Endothelial cell of umbilical vein (primary cell): Measurements from ENCODE around the gene COLGALT1. TPM values are rescaled to one million over a fixed set of nuclear protein-coding genes. Genes with fewer than 3 reads are reported as not detected.

Source experiments
- BruUV-seq: library from RNA; stranded (reverse); fragments of 400-500 nt; replicated peaks from 2 replicates; lab custom pipeline; 2021; lab: Mats Ljungman, UMichigan
- CTCF ChIA-PET: fragments of 300-600, 350-600 bp; sonication (Branson Sonifier 250); formaldehyde crosslinking; loops from one replicate; lab custom pipeline; 2021; ENCODE audit warnings: antibody characterized with exemption, inconsistent platforms; lab: Charles Lee
- POLR2A ChIA-PET: fragments of 300-600, 350-600 bp; sonication (Branson Sonifier 250); formaldehyde crosslinking; loops from one replicate; lab custom pipeline; 2021; ENCODE audit warnings: antibody characterized with exemption, inconsistent platforms; lab: Charles Lee
- DNase-seq: peaks from one replicate; pipeline ENCODE4 v3.0.0-alpha.2; 2011; ENCODE audit warnings: low read depth, low spot score
- FAIRE-seq: peaks from 2 replicates; lab custom pipeline; 2011; peaks lifted over from hg19 to GRCh38; lab: Jason Lieb, UNC
- H2AFZ ChIP-seq: 2 replicates; pipeline ENCODE4 v1.6.0; 2012; ENCODE audit warnings: low read depth, low read length, control low read depth, inconsistent platforms
- H3K27ac ChIP-seq: 2 replicates; pipeline ENCODE4 v1.5.1; 2011; ENCODE audit warnings: low read depth, mild to moderate bottlenecking, control low read depth, low read length, moderate library complexity; ENCODE audit not compliant: insufficient read depth
- H3K27me3 ChIP-seq, 2 experiments: 2 replicates each; pipeline versions ENCODE4 v1.6.0 to v1.6.1; 2011; ENCODE audit warnings: low read length in 2 of 2, mixed read lengths in 1 of 2; ENCODE audit not compliant: control insufficient read depth in 2 of 2, insufficient read depth in 2 of 2
- H3K36me3 ChIP-seq, 2 experiments: 2 replicates in 1 of 2; 3 replicates in 1 of 2; pipeline ENCODE4 v1.5.1; 2011; ENCODE audit warnings: low read length in 2 of 2, mild to moderate bottlenecking in 1 of 2, moderate library complexity in 1 of 2; ENCODE audit not compliant: control insufficient read depth in 2 of 2, insufficient read depth in 2 of 2; ENCODE audit errors: extremely low read depth in 1 of 2
- H3K4me1 ChIP-seq: 3 replicates; pipeline ENCODE4 v1.5.1; 2011; ENCODE audit warnings: mild to moderate bottlenecking, low read length; ENCODE audit not compliant: control insufficient read depth, insufficient read depth; ENCODE audit errors: extremely low read depth
- H3K4me2 ChIP-seq: 2 replicates; pipeline ENCODE4 v1.6.1; 2011; ENCODE audit warnings: low read length, control low read depth, mixed read lengths; ENCODE audit not compliant: insufficient read depth
- H3K4me3 ChIP-seq, 3 experiments: fragments of 200-600 bp in 1 of 3; sonication (generic), shearing (Covaris generic) in 1 of 3; replicated peaks in 1 of 3; 2 replicates each; pipeline ENCODE4 v1.5.1; 2011 to 2016; ENCODE audit warnings: control low read depth in 3 of 3, low read length in 3 of 3, mild to moderate bottlenecking in 2 of 3, inconsistent platforms in 1 of 3, low read depth in 1 of 3, moderate library complexity in 1 of 3; ENCODE audit not compliant: insufficient read depth in 1 of 3
- H3K79me2 ChIP-seq: 2 replicates; pipeline ENCODE4 v1.6.0; 2012; ENCODE audit warnings: low read length, inconsistent platforms; ENCODE audit not compliant: control insufficient read depth, insufficient read depth
- H3K9ac ChIP-seq: replicated peaks from 2 replicates; pipeline ENCODE3; 2011; ENCODE audit warnings: low read length, control low read depth; ENCODE audit not compliant: insufficient read depth; ENCODE audit errors: extremely low read depth
- H3K9me1 ChIP-seq: replicated peaks from 3 replicates; pipeline ENCODE4 v1.6.0; 2011; ENCODE audit warnings: mild to moderate bottlenecking, low read length; ENCODE audit not compliant: control insufficient read depth, insufficient read depth; ENCODE audit errors: extremely low read depth
- H3K9me3 ChIP-seq: replicated peaks from 2 replicates; pipeline ENCODE4 v1.5.1; 2012; ENCODE audit warnings: low read length, inconsistent platforms; ENCODE audit not compliant: control insufficient read depth, insufficient read depth
- H4K20me1 ChIP-seq: replicated peaks from 2 replicates; pipeline ENCODE3; 2011; ENCODE audit warnings: mild to moderate bottlenecking, low read length; ENCODE audit not compliant: control insufficient read depth, insufficient read depth; ENCODE audit errors: extremely low read depth
- EZH2 ChIP-seq: IDR thresholded peaks from 2 replicates; pipeline ENCODE4 v1.6.1; 2012; ENCODE audit warnings: borderline replicate concordance, low read depth, mild to moderate bottlenecking, moderate library complexity, low read length, inconsistent platforms; ENCODE audit not compliant: severe bottlenecking
- FOS ChIP-seq: IDR thresholded peaks from 2 replicates; pipeline ENCODE4 v1.6.1; 2011; ENCODE audit warnings: mild to moderate bottlenecking, low read length, moderate library complexity, borderline replicate concordance; ENCODE audit not compliant: insufficient read depth
- GATA2 ChIP-seq: IDR thresholded peaks from 2 replicates; pipeline ENCODE4 v1.7.0; 2011; ENCODE audit warnings: low read depth, mild to moderate bottlenecking, moderate library complexity, mixed read lengths, low read length; ENCODE audit not compliant: insufficient read length, insufficient read depth
- JUN ChIP-seq: IDR thresholded peaks from 2 replicates; pipeline ENCODE4 v1.6.1; 2011; ENCODE audit warnings: borderline replicate concordance, low read depth; ENCODE audit not compliant: insufficient read length, insufficient read depth
- MAX ChIP-seq: IDR thresholded peaks from 2 replicates; pipeline ENCODE4 v1.6.1; 2011; ENCODE audit not compliant: insufficient read depth, insufficient read length
- MYC ChIP-seq: IDR thresholded peaks from one replicate; pipeline ENCODE4 v1.6.1; 2011; ENCODE audit warnings: mild to moderate bottlenecking, low read depth, low read length
- POLR2A ChIP-seq: IDR thresholded peaks from 2 replicates; pipeline ENCODE4 v1.6.1; 2012; ENCODE audit warnings: low read depth, mild to moderate bottlenecking, control low read depth, low read length
- POLR2AphosphoS5 ChIP-seq: IDR thresholded peaks from 2 replicates; pipeline ENCODE4 v1.6.1; 2012; ENCODE audit warnings: low read depth, mild to moderate bottlenecking, control low read depth, low read length, moderate library complexity; ENCODE audit not compliant: insufficient read depth
- dilution Hi-C: fragments of 300-500 bp; cut with MboI; formaldehyde crosslinking; loops from one replicate; pipeline ENCODE4 v1.15.0; 2019; ENCODE audit warnings: low sequenced_read_pairs; ENCODE audit not compliant: extremely low pct_ligation_motif_present
- intact Hi-C: fragments of 100-400 bp; cut with micrococcal nuclease; formaldehyde crosslinking; loops from one replicate; pipeline ENCODE4 v1.10.0; 2022
- polyA plus RNA-seq, 4 experiments: library from polyadenylated mRNA; depleted of rRNA in 3 of 4; stranded (reverse) in 3 of 4; unstranded in 1 of 4; fragments of >200 nt; gene quantifications; 2 replicates each; pipeline versions ENCODE4 v1.2.1 to v1.2.3, GENCODE V29; 2011 to 2012; ENCODE audit warnings: missing spikeins in 1 of 4
- total RNA-seq: library from RNA; stranded (reverse); gene quantifications from 2 replicates; pipeline ENCODE4 v1.2.3, GENCODE V29; 2021
- TF ChIP-seq, protein P1 (sequence below), 2 donors: IDR thresholded peaks; 1 replicate in 1 of 2; 2 replicates in 1 of 2; pipeline ENCODE4 v1.5.1; 2011; ENCODE audit warnings: low read length in 2 of 2, mild to moderate bottlenecking in 2 of 2, moderate library complexity in 2 of 2, control low read depth in 1 of 2, inconsistent platforms in 1 of 2, low read depth in 1 of 2; ENCODE audit not compliant: insufficient read depth in 1 of 2; ENCODE audit errors: extremely low read depth in 1 of 2

COLGALT1 gene
- total and polyA plus RNA-seq, 2 donors (not counting 3 experiments of a cell fraction or from before 2014, with no cell fraction given) = 263 to 355 TPM

DNA sequence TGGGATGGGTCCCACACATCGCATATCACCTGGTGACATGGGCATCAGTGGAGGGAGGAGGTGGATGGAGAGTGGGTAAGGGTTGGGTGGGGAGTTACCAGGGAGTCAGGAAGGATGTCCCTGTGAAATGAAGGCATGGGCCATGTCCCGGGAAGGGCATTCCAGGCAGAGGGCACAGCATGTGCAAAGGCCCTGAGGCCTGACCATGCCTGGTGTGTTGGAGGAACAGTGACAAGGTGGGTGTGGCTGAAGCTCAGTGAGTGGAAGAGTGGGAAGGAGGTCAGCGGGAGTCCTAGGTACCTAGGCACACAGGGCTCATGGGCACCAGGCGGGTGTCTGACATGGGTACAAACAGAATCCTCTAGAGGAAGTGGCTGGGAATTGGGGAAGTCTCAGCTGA lies 11.0 kb upstream of the COLGALT1 start:
- Histone ChIP-seq H3K79me2 (no peaks in the 10 kb centered on the region), H3K4me3 (no peak overlapping the region), H3K9me3 (no peaks in the 10 kb centered on the region), H3K9ac (no peak overlapping the region), H3K27ac (no peak overlapping the region), H3K27me3 (no peaks in the 10 kb centered on the region), H3K36me3 (no peaks in the 10 kb centered on the region), H2AFZ (no peak overlapping the region), H3K9me1 (no peaks in the 10 kb centered on the region), H3K4me1 (peaks cover 1% of the 10 kb centered on the region), H3K4me2 (no peak overlapping the region), H4K20me1 (no peaks in the 10 kb centered on the region)
- no TSS peak for BruUV-seq
- dilution Hi-C loops = no loop called here
- POLR2A ChIA-PET = no interaction called here
- TF ChIP-seq FOS = no peak
- no peak for TF ChIP-seq GATA2
- no peak for TF ChIP-seq EZH2
- no peak for TF ChIP-seq MAX
- TF ChIP-seq POLR2A = no peak
- TF ChIP-seq, protein P1, sequence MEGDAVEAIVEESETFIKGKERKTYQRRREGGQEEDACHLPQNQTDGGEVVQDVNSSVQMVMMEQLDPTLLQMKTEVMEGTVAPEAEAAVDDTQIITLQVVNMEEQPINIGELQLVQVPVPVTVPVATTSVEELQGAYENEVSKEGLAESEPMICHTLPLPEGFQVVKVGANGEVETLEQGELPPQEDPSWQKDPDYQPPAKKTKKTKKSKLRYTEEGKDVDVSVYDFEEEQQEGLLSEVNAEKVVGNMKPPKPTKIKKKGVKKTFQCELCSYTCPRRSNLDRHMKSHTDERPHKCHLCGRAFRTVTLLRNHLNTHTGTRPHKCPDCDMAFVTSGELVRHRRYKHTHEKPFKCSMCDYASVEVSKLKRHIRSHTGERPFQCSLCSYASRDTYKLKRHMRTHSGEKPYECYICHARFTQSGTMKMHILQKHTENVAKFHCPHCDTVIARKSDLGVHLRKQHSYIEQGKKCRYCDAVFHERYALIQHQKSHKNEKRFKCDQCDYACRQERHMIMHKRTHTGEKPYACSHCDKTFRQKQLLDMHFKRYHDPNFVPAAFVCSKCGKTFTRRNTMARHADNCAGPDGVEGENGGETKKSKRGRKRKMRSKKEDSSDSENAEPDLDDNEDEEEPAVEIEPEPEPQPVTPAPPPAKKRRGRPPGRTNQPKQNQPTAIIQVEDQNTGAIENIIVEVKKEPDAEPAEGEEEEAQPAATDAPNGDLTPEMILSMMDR (IDR thresholded peaks at IDR 0.05; ENCODE audit: extremely low read depth in 1 of 2, insufficient read depth in 1 of 2, low read depth in 1 of 2, low read length in 2 of 2) = no peak
- no peak for TF ChIP-seq POLR2AphosphoS5
- no peak for TF ChIP-seq JUN
- TF ChIP-seq MYC = no peak
- intact Hi-C loops = no loop called here
- FAIRE-seq (no peak), DNase-seq (no peak)
- CTCF ChIA-PET = interaction anchor here (3.3 kb wide), 1 partner anchor 8 kb away, joined by 12 read pairs; no protein-coding TSS in a partner anchor
